Right forelimb (tissue), 1 donor: ENCODE measurements around the gene SCRG1.

ENCODE experiments used
- DNase-seq: peaks from one replicate; pipeline ENCODE4 v3.0.0-alpha.2; 2018

The SCRG1 gene

GRCh38 chr4:173357939-173358338 is 41.0 kb downstream of the SCRG1 start:
- no peak for DNase-seq

- no peak for DNase-seq
Measured at GRCh38 chr4:173347467-173347866, 51.4 kb downstream of the SCRG1 start.

GRCh38 chr4:173346074-173346473 is 52.8 kb downstream of the SCRG1 start:
- DNase-seq = no peak

GRCh38 chr4:173345648-173346047 is 53.3 kb downstream of the SCRG1 start:
- DNase-seq = no peak

- no peak for DNase-seq
Measured at GRCh38 chr4:173343832-173344397, 55.0 kb downstream of the SCRG1 start.

GRCh38 chr4:173337463-173337862 is 61.5 kb downstream of the SCRG1 start:
- no peak for DNase-seq

- DNase-seq = peak; percentile 78
Measured at GRCh38 chr4:173334891-173335752, 63.8 kb downstream of the SCRG1 start.
